ENCODE results near the gene CRYAB. TPM values are rescaled to one million over a fixed set of nuclear protein-coding genes. Genes with fewer than 3 reads are reported as not detected.

The CRYAB gene
- total RNA-seq, 1 donor from 2014 or later, result not detected

DNA sequence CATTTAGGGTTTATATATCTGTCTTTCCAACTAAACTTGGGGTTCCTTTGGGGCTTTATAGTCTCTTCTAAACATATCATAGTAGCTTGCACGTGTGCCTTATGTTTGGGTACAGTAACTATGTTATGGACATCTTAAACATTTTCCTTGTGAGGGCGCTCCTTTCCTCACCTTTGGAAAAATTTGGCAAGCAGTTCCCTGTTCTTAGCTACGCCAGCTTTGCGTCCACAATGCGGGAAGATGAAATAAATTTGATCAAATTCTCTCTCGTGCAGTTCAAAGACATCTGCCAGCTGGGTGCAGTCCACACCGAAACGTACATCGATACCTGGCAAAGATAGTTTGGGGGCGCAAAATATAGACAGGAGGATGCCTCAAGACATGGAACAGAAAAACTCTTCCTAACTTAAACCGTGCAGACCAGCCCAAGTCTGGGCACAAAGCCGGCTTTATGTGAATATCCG is 33.2 kb downstream of the CRYAB start:
- peak overlapping the region; percentile 61 for H3K4me3 ChIP-seq (ENCODE audit: low read depth, low read length)
- no peaks in the 10 kb centered on the region for H3K27me3 ChIP-seq (ENCODE audit: control insufficient read depth, insufficient read depth, low read length)
- DNase-seq (ENCODE audit: low read depth) (peak; percentile 51), FAIRE-seq (no peak)
- TF ChIP-seq, protein P1, sequence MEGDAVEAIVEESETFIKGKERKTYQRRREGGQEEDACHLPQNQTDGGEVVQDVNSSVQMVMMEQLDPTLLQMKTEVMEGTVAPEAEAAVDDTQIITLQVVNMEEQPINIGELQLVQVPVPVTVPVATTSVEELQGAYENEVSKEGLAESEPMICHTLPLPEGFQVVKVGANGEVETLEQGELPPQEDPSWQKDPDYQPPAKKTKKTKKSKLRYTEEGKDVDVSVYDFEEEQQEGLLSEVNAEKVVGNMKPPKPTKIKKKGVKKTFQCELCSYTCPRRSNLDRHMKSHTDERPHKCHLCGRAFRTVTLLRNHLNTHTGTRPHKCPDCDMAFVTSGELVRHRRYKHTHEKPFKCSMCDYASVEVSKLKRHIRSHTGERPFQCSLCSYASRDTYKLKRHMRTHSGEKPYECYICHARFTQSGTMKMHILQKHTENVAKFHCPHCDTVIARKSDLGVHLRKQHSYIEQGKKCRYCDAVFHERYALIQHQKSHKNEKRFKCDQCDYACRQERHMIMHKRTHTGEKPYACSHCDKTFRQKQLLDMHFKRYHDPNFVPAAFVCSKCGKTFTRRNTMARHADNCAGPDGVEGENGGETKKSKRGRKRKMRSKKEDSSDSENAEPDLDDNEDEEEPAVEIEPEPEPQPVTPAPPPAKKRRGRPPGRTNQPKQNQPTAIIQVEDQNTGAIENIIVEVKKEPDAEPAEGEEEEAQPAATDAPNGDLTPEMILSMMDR (IDR thresholded peaks at IDR 0.05; ENCODE audit: insufficient read depth, low read length, severe bottlenecking), result peak; percentile 3
- H3K36me3 ChIP-seq (ENCODE audit: control insufficient read depth, insufficient read depth, low read length), result no peaks in the 10 kb centered on the region

DNA sequence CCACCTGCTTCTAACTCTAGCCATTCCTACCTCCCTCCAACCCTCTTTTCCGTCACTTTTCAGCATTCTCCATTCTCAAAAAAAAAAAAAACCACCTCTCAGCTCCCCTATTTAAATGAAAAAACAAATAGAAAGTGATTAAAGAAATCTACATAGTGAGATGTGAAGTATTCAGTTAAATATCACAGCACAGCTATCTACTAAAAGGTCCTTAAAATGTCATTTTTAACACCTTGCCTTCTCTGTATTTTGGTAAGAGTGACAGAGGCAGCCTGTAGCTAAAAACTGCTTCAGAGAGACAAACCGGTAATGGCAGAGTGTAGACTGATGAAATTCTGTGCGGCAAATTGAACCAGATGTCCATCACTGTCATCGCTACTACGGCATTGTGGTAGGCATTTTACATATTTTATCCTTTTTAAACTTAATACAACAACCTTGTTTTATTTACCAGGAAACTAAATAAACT is 39.8 kb downstream of the CRYAB start:
- FAIRE-seq (no peak), DNase-seq (ENCODE audit: low read depth) (peak; percentile 1)
- TF ChIP-seq, protein P1 (IDR thresholded peaks at IDR 0.05; ENCODE audit: insufficient read depth, low read length, severe bottlenecking), result no peak
- H3K27me3 ChIP-seq (ENCODE audit: control insufficient read depth, insufficient read depth, low read length), result no peaks in the 10 kb centered on the region
- H3K4me3 ChIP-seq (ENCODE audit: low read depth, low read length), result peak overlapping the region; percentile 89
- H3K36me3 ChIP-seq (ENCODE audit: control insufficient read depth, insufficient read depth, low read length), result peaks cover 3% of the 10 kb centered on the region

DNA sequence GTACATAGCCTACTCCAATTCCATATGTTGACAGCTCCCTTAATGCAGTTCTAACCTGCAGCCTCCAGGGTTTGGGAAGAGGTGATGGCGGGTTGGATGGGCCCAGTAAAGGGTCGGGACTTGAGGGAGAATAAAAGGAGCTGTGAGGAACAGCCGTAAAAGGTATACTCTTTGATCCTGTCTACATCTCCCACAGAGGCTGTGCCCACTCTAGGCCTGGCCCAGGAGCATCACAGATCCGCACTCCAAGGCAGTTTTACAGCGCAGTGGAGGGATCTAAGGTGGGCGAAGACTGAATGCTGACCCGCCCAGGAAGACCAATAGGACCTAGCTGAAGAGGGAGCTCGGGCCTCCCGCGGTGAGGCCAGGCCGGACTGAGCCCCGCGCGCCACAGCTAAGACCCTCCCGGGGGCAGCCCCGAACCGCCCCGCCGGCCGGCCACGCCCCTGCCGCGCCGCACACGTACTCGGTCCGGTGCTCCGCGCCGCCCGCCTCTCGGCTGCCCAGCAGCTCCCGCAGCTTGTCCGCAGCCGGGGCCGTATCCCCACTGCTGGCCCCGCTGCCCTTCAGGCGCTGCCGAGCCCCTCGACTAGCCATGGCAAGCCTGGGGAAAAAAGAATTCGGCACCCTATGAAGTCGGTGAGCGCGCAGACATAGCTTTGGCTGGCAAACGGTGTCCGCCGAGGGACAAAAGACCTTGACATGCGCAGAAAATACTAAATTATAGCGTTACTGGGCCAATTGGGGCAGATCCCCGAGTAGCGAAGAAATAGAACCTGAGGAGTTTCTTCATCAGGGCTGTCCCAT is 40.5 kb downstream of the CRYAB start, which contains the start of gene ALG9:
ALG9 (minus strand) TSS at position 696 of the 807 bp plus-strand sequence; CDS start at position 597, 99 bp downstream.
- H3K27me3 ChIP-seq (ENCODE audit: control insufficient read depth, insufficient read depth, low read length), result no peaks in the 10 kb centered on the region
- TF ChIP-seq, protein P1 (IDR thresholded peaks at IDR 0.05; ENCODE audit: insufficient read depth, low read length, severe bottlenecking), result peak; percentile 45
- DNase-seq (ENCODE audit: low read depth), result peak; percentile 66
- H3K4me3 ChIP-seq (ENCODE audit: low read depth, low read length), result peak within 1 kb of the TSS; percentile 89
- no peak for FAIRE-seq
- peaks cover 4% of the 10 kb centered on the region for H3K36me3 ChIP-seq (ENCODE audit: control insufficient read depth, insufficient read depth, low read length)

DNA sequence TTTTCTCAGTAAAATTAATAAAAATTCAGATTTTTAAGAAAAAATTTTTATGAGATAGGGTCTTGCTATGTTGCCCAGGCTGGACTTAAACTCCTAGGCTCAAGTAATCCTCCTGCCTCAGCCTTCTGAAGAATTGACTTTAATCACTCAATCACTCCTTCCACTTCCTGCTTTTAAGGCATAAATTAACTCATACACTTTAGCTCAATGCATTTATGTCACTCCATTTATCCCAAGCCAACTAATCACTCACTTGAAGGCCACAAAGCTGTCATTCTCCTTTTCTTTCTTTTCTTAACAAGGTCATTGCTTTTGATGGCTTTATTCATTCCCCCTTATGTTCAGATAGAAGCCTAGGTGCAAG is 41.1 kb downstream of the CRYAB start:
- no peaks in the 10 kb centered on the region for H3K27me3 ChIP-seq (ENCODE audit: control insufficient read depth, insufficient read depth, low read length)
- TF ChIP-seq, protein P1 (IDR thresholded peaks at IDR 0.05; ENCODE audit: insufficient read depth, low read length, severe bottlenecking), result no peak
- FAIRE-seq (no peak), DNase-seq (ENCODE audit: low read depth) (no peak)
- peaks cover 4% of the 10 kb centered on the region for H3K36me3 ChIP-seq (ENCODE audit: control insufficient read depth, insufficient read depth, low read length)
- H3K4me3 ChIP-seq (ENCODE audit: low read depth, low read length), result peak overlapping the region; percentile 89

DNA sequence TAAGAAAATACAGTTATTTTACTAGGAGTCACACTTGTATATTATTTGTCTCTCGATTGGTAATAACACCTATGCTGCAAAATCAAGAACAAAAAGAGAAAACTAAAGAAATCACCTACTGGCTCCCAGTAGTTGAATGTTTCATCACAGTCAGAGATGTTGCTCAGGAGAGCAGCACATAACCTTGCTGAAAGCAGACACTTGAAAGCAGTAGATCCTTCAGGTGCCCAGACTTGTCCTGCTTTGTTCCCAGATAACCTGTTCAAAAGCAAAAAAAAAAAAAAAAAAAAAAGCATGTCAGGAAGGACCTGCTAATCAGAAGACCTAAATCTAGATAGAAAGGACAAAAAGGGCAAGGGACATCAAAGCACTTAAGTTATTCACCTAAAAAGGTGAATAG is 41.5 kb downstream of the CRYAB start:
- Histone ChIP-seq H3K27me3 (ENCODE audit: control insufficient read depth, insufficient read depth, low read length) (no peaks in the 10 kb centered on the region), H3K4me3 (ENCODE audit: low read depth, low read length) (no peak overlapping the region), H3K36me3 (ENCODE audit: control insufficient read depth, insufficient read depth, low read length) (peaks cover 4% of the 10 kb centered on the region)
- FAIRE-seq, result no peak
- TF ChIP-seq, protein P1 (IDR thresholded peaks at IDR 0.05; ENCODE audit: insufficient read depth, low read length, severe bottlenecking), result no peak
- DNase-seq (ENCODE audit: low read depth), result peak; percentile 48
